NB4 (cell line): ENCODE data around the gene CMSS1.

Experiments
- CTCF ChIP-seq: IDR thresholded peaks from one replicate; pipeline ENCODE4 v1.5.1; 2012; ENCODE audit warnings: low read depth, low read length
- MAX ChIP-seq: IDR thresholded peaks from 2 replicates; pipeline ENCODE4 v1.6.1; 2011; ENCODE audit warnings: low read depth, low read length
- MYC ChIP-seq: IDR thresholded peaks from 2 replicates; pipeline ENCODE4 v1.6.1; 2011; ENCODE audit warnings: low read depth, low read length

DNA sequence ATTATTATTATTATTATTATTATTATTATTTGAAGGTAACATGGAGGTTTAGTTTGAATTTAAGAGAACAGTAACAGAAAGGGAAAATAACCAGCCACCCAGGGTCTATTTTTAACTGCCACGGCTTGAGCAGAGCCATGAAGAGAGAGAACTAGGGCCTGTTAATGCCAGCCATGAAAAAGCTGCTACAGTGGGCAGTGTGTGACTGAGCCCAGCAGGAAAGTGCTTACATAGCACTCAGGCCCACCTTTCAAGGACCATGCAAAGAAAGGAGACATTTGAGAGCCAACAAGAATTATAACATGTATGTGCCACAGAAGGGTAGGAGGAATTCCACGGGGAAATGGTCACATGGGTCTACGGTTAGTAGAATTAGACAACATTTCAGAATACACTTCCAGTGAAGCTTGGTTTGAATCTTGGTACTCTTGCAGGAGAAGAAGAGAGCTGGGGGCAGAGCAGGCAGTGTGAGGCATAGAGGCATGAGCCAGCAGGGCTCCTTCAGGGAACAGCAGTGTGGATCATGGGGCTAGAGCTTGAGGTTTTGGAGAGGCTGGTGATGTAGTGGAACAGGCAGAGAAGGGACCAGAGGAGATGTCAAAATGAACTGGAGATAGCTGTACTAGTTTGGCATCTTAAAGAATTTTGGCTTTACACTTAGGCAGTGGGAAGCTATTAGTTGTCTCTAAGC lies 140.7 kb downstream of the CMSS1 start:
- TF ChIP-seq CTCF (no peak), MYC (no peak), MAX (no peak)
